ENCODE data around the gene SNX10. TPM values are rescaled to one million over a fixed set of nuclear protein-coding genes. Genes with fewer than 3 reads are reported as not detected.

Gene SNX10
- total RNA-seq, 1 experiment from 2014 or later: 9.4 TPM

- no peak overlapping the region for H3K4me3 Mint-ChIP-seq
- no peak overlapping the region for H2BK15ac ChIP-seq (ENCODE audit: low read depth, low read length)
- WGBS (ENCODE audit: extremely low coverage, insufficient read length, low lambda C conversion rate): no CpG with 5 or more reads among the region's 2 CpGs
- H4K5ac ChIP-seq (ENCODE audit: insufficient read length, low read depth, low read length): no peak overlapping the region
- no peaks in the 10 kb centered on the region; the same call in 1 of the 2 replicates for H3K4me1 ChIP-seq (ENCODE audit: insufficient read depth, low read length)
- no peaks in the 10 kb centered on the region; a peak in 1 of 5 replicates for H3K9me3 Mint-ChIP-seq
- no peak overlapping the region for H3K27ac Mint-ChIP-seq
- H4K20me1 ChIP-seq (ENCODE audit: control insufficient read depth, insufficient read depth, insufficient read length): no peaks in the 10 kb centered on the region
- H3K36me3 Mint-ChIP-seq (ENCODE audit: insufficient read depth in 1 of 3, low read depth in 3 of 3): no peaks in the 10 kb centered on the region; a peak in 1 of 7 replicates
- no peaks in the 10 kb centered on the region for H3K79me1 ChIP-seq (ENCODE audit: insufficient read depth, low read depth, low read length, poor library complexity, severe bottlenecking)
- TF ChIP-seq, protein P1, sequence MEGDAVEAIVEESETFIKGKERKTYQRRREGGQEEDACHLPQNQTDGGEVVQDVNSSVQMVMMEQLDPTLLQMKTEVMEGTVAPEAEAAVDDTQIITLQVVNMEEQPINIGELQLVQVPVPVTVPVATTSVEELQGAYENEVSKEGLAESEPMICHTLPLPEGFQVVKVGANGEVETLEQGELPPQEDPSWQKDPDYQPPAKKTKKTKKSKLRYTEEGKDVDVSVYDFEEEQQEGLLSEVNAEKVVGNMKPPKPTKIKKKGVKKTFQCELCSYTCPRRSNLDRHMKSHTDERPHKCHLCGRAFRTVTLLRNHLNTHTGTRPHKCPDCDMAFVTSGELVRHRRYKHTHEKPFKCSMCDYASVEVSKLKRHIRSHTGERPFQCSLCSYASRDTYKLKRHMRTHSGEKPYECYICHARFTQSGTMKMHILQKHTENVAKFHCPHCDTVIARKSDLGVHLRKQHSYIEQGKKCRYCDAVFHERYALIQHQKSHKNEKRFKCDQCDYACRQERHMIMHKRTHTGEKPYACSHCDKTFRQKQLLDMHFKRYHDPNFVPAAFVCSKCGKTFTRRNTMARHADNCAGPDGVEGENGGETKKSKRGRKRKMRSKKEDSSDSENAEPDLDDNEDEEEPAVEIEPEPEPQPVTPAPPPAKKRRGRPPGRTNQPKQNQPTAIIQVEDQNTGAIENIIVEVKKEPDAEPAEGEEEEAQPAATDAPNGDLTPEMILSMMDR (conservative IDR thresholded peaks at IDR 0.05): no peak
- no peak overlapping the region for H3K14ac ChIP-seq (ENCODE audit: insufficient read depth, low read length)
- no peak overlapping the region for H2BK20ac ChIP-seq (ENCODE audit: low read depth, low read length, poor library complexity, severe bottlenecking)
- no peak overlapping the region for H2BK5ac ChIP-seq (ENCODE audit: insufficient read length, low read length)
- no peak overlapping the region for H3K23ac ChIP-seq (ENCODE audit: insufficient read length, low read depth, low read length)
- H3K79me2 ChIP-seq (ENCODE audit: insufficient read depth, low read length): no peaks in the 10 kb centered on the region
- peaks cover 9 to 18% of the 10 kb centered on the region in 2 experiments for H3K4me1 Mint-ChIP-seq
- no peaks in the 10 kb centered on the region for H3K9me3 ChIP-seq (ENCODE audit: control insufficient read depth, low read depth, low read length)
- no peak overlapping the region for H2BK120ac ChIP-seq (ENCODE audit: low read depth, low read length, poor library complexity, severe bottlenecking)
- DNase-seq: no peak
- H3K27me3 Mint-ChIP-seq (ENCODE audit: low read depth): peaks cover 3% of the 10 kb centered on the region
- H4K8ac ChIP-seq (replicated peaks; ENCODE audit: insufficient read length, low read depth, low read length): no peak overlapping the region
- no peak overlapping the region for H3K27ac ChIP-seq (ENCODE audit: insufficient read length, low read depth, low read length)
- no peak overlapping the region for H2BK12ac ChIP-seq (ENCODE audit: insufficient read length, low read depth, low read length)
- H3K27me3 ChIP-seq (ENCODE audit: insufficient read depth, low read length): no peaks in the 10 kb centered on the region
- H2AFZ ChIP-seq (ENCODE audit: low read length): no peak overlapping the region
- H3K18ac ChIP-seq (ENCODE audit: insufficient read length, low read depth, low read length): no peak overlapping the region
- no peak overlapping the region for H2AK5ac ChIP-seq (ENCODE audit: insufficient read length, low read length)
- no peak overlapping the region for H3T11ph ChIP-seq (ENCODE audit: low read length)
- H4K91ac ChIP-seq (ENCODE audit: insufficient read length, low read depth, low read length): no peak overlapping the region
- no peak overlapping the region for H3K4ac ChIP-seq (ENCODE audit: low read depth, low read length)
- H3K9ac ChIP-seq (ENCODE audit: extremely low read depth, insufficient read length, low read length): no peak overlapping the region
- no peak overlapping the region for H3K4me2 ChIP-seq (ENCODE audit: insufficient read depth, insufficient read length, low read length)
- no peak overlapping the region for H3K56ac ChIP-seq (ENCODE audit: insufficient read length, low read depth, low read length)
- H3K23me2 ChIP-seq (ENCODE audit: insufficient read length, low read depth, low read length, poor library complexity, severe bottlenecking): peaks cover 4% of the 10 kb centered on the region
These were observed 81.0 kb downstream of the SNX10 start for GRCh38 chr7:26372704-26373103.

Data from H9 (cell line).